Neural cell (in vitro differentiated cells): ENCODE results near the gene RGS6. TPM values are rescaled to one million over a fixed set of nuclear protein-coding genes. Genes with fewer than 3 reads are reported as not detected.

ENCODE experiments used
- H2AFZ ChIP-seq: fragments of 200-600, 300-800 bp; sonication (generic), shearing (Covaris generic); 2 replicates; pipeline ENCODE4 v1.6.0; 2014; ENCODE audit warnings: low read depth, mild to moderate bottlenecking, antibody characterized with exemption, low read length, moderate library complexity
- H3F3A ChIP-seq: fragments of 200-600 bp; shearing (Covaris generic); 2 replicates; pipeline ENCODE4 v1.6.1; 2016; ENCODE audit warnings: mild to moderate bottlenecking, moderate library complexity, mixed read lengths, antibody characterized with exemption, low read length; ENCODE audit not compliant: insufficient read depth, poor library complexity, severe bottlenecking
- H3K27ac ChIP-seq: fragments of 200-600, 300-800 bp; sonication (generic), shearing (Covaris generic); 2 replicates; pipeline ENCODE4 v1.5.1; 2014; ENCODE audit warnings: mild to moderate bottlenecking, low read length, moderate library complexity
- H3K27me3 ChIP-seq: fragments of 300-800, 200-600 bp; sonication (generic), shearing (Covaris generic); 2 replicates; pipeline ENCODE4 v1.6.0; 2014; ENCODE audit warnings: mild to moderate bottlenecking, low read depth, low read length, moderate library complexity; ENCODE audit not compliant: insufficient read depth
- H3K36me3 ChIP-seq: fragments of 300-800, 200-600 bp; sonication (generic), shearing (Covaris generic); 2 replicates; pipeline ENCODE4 v1.5.1; 2014; ENCODE audit warnings: mild to moderate bottlenecking, antibody characterized with exemption, low read length, moderate library complexity; ENCODE audit not compliant: insufficient read depth
- H3K4me2 ChIP-seq: fragments of 300-800, 200-600 bp; sonication (generic), shearing (Covaris generic); 2 replicates; pipeline ENCODE4 v1.6.0; 2014; ENCODE audit warnings: mild to moderate bottlenecking, low read length
- H3K4me3 ChIP-seq: fragments of 300-800, 200-600 bp; sonication (generic), shearing (Covaris generic); 2 replicates; pipeline ENCODE4 v1.5.1; 2014; ENCODE audit warnings: mild to moderate bottlenecking, low read length, moderate library complexity
- H3K79me2 ChIP-seq: fragments of 200-600 bp; shearing (Covaris generic); replicated peaks from 2 replicates; pipeline ENCODE4 v1.6.0; 2014; ENCODE audit warnings: mild to moderate bottlenecking, low read length, moderate library complexity; ENCODE audit not compliant: insufficient read depth
- H3K9ac ChIP-seq: fragments of 300-800, 200-600 bp; sonication (generic), shearing (Covaris generic); 2 replicates; pipeline ENCODE4 v1.6.1; 2016; ENCODE audit warnings: mild to moderate bottlenecking, low read length, mixed read lengths
- H3K9me2 ChIP-seq: fragments of 200-600 bp; shearing (Covaris generic); 2 replicates; pipeline ENCODE4 v1.6.1; 2016; ENCODE audit warnings: mild to moderate bottlenecking, low read length, mixed read lengths; ENCODE audit not compliant: insufficient read depth
- H3K9me3 ChIP-seq: fragments of 200-600, 300-800 bp; sonication (generic), shearing (Covaris generic); 2 replicates; pipeline ENCODE4 v1.6.1; 2016; ENCODE audit warnings: mild to moderate bottlenecking, mixed run types, low read length, moderate library complexity, mixed read lengths
- H4K20me1 ChIP-seq: fragments of 200-600 bp; shearing (Covaris generic); 2 replicates; pipeline ENCODE4 v1.6.1; 2016; ENCODE audit warnings: mild to moderate bottlenecking, mixed run types; ENCODE audit not compliant: insufficient read depth
- EP300 ChIP-seq: fragments of 450-650 bp; conservative IDR thresholded peaks from 2 replicates; pipeline ENCODE4 v1.6.1; 2014; ENCODE audit warnings: antibody characterized with exemption, mild to moderate bottlenecking, moderate library complexity; ENCODE audit not compliant: poor library complexity, severe bottlenecking
- EZH2 ChIP-seq: fragments of 200-600, 300-800 bp; shearing (Covaris generic), sonication (generic); IDR thresholded peaks from 2 replicates; pipeline ENCODE4 v1.6.1; 2014; ENCODE audit warnings: antibody characterized with exemption, low read length, borderline replicate concordance, mild to moderate bottlenecking; ENCODE audit not compliant: insufficient read depth, poor library complexity, severe bottlenecking
- MXI1 ChIP-seq: fragments of 450-650 bp; conservative IDR thresholded peaks from 2 replicates; pipeline ENCODE4 v1.6.1; 2014; ENCODE audit warnings: antibody characterized with exemption, mild to moderate bottlenecking; ENCODE audit not compliant: poor library complexity, severe bottlenecking
- POLR2AphosphoS5 ChIP-seq: IDR thresholded peaks from 2 replicates; pipeline ENCODE4 v1.6.1; 2012
- RAD21 ChIP-seq: fragments of 450-650 bp; conservative IDR thresholded peaks from 2 replicates; pipeline ENCODE4 v1.6.1; 2014; ENCODE audit warnings: antibody characterized with exemption, mild to moderate bottlenecking, moderate library complexity
- SMC3 ChIP-seq: fragments of 450-650 bp; conservative IDR thresholded peaks from 2 replicates; pipeline ENCODE4 v1.6.1; 2014; ENCODE audit warnings: antibody characterized with exemption, mild to moderate bottlenecking, moderate library complexity; ENCODE audit not compliant: poor library complexity
- TAF1 ChIP-seq: IDR thresholded peaks from 2 replicates; pipeline ENCODE4 v1.6.1; 2012; ENCODE audit warnings: low read depth
- polyA plus RNA-seq: library from polyadenylated mRNA; depleted of rRNA; stranded (reverse); fragments of >200 nt; gene quantifications from 2 replicates; pipeline ENCODE4 v1.2.3, GENCODE V29; 2014
- TF ChIP-seq, protein P1 (sequence below): fragments of 450-650 bp; IDR thresholded peaks from 2 replicates; pipeline ENCODE4 v1.5.1; 2014; ENCODE audit warnings: antibody characterized with exemption, mild to moderate bottlenecking, moderate library complexity; ENCODE audit not compliant: poor library complexity, severe bottlenecking
- TF ChIP-seq, protein P2 (sequence below): IDR thresholded peaks from 2 replicates; pipeline ENCODE4 v1.6.1; 2012; ENCODE audit warnings: borderline replicate concordance

Gene RGS6
- polyA plus RNA-seq, 1 donor from 2014 or later: 7.3 TPM

DNA sequence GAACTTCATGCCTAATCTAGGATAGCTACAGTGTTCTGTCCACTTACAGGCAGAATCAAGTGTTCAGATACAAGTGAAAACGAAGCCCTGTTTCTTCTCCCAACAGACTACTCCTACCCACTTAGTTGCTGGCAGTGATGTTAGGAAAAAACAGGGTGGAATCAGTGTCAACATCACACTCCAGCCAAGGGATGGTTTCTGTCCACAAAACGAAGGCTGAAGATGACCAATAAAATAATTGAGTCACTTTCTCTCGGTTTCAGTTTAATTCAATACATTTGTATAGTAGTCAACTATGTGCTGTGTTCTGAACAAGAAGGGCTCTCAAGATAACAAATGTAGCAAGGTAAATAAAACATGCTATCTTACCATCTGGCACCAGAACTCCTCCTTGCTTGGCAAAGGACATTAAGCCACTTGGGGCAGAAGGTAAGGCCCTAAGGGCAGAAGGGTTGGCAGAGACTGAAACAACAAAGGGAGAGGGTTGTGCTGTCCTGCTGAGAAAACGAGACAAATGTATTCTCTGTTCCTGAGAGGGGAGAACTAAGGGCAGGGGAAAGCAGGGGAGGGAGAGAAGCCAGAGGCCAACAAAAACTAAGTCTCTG is 568.1 kb downstream of the RGS6 start:
- Histone ChIP-seq H3K27me3 (no peaks in the 10 kb centered on the region), H2AFZ (no peak overlapping the region), H3K27ac (no peak overlapping the region), H3K36me3 (no peaks in the 10 kb centered on the region), H3K9ac (no peak overlapping the region), H3K79me2 (no peaks in the 10 kb centered on the region), H3F3A (no peaks in the 10 kb centered on the region), H3K9me2 (no peaks in the 10 kb centered on the region), H3K4me2 (no peak overlapping the region), H4K20me1 (no peaks in the 10 kb centered on the region), H3K9me3 (no peaks in the 10 kb centered on the region), H3K4me3 (no peak overlapping the region)
- no peak for TF ChIP-seq EP300
- TF ChIP-seq EZH2: no peak
- no peak for TF ChIP-seq POLR2AphosphoS5
- TF ChIP-seq, protein P1, sequence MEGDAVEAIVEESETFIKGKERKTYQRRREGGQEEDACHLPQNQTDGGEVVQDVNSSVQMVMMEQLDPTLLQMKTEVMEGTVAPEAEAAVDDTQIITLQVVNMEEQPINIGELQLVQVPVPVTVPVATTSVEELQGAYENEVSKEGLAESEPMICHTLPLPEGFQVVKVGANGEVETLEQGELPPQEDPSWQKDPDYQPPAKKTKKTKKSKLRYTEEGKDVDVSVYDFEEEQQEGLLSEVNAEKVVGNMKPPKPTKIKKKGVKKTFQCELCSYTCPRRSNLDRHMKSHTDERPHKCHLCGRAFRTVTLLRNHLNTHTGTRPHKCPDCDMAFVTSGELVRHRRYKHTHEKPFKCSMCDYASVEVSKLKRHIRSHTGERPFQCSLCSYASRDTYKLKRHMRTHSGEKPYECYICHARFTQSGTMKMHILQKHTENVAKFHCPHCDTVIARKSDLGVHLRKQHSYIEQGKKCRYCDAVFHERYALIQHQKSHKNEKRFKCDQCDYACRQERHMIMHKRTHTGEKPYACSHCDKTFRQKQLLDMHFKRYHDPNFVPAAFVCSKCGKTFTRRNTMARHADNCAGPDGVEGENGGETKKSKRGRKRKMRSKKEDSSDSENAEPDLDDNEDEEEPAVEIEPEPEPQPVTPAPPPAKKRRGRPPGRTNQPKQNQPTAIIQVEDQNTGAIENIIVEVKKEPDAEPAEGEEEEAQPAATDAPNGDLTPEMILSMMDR: no peak
- TF ChIP-seq, protein P2, sequence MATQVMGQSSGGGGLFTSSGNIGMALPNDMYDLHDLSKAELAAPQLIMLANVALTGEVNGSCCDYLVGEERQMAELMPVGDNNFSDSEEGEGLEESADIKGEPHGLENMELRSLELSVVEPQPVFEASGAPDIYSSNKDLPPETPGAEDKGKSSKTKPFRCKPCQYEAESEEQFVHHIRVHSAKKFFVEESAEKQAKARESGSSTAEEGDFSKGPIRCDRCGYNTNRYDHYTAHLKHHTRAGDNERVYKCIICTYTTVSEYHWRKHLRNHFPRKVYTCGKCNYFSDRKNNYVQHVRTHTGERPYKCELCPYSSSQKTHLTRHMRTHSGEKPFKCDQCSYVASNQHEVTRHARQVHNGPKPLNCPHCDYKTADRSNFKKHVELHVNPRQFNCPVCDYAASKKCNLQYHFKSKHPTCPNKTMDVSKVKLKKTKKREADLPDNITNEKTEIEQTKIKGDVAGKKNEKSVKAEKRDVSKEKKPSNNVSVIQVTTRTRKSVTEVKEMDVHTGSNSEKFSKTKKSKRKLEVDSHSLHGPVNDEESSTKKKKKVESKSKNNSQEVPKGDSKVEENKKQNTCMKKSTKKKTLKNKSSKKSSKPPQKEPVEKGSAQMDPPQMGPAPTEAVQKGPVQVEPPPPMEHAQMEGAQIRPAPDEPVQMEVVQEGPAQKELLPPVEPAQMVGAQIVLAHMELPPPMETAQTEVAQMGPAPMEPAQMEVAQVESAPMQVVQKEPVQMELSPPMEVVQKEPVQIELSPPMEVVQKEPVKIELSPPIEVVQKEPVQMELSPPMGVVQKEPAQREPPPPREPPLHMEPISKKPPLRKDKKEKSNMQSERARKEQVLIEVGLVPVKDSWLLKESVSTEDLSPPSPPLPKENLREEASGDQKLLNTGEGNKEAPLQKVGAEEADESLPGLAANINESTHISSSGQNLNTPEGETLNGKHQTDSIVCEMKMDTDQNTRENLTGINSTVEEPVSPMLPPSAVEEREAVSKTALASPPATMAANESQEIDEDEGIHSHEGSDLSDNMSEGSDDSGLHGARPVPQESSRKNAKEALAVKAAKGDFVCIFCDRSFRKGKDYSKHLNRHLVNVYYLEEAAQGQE: no peak
- TF ChIP-seq SMC3: no peak
- TF ChIP-seq RAD21: no peak
- TF ChIP-seq TAF1: no peak
- no peak for TF ChIP-seq MXI1

DNA sequence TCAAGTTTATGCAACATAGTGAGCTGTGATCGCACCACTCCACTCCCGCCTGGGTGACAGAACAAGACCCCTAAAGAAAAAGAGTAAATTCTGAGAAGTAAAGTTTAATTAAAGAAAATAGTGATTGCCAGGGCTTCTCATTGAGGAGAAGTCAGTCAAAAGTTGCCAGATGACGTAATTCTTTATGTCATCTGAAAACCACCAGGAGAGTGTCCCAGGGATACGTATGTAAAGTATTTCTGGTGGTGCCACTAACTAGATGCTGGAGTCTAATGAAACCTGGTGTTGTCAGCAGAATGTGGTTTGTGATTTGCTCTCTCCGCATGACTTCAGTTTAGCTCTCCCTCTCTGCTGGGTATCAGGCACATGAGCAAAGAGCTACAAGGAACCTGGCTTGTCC is 569.2 kb downstream of the RGS6 start:
- Histone ChIP-seq H3F3A (no peaks in the 10 kb centered on the region), H2AFZ (no peak overlapping the region), H4K20me1 (no peaks in the 10 kb centered on the region), H3K9me3 (no peaks in the 10 kb centered on the region), H3K27ac (no peak overlapping the region), H3K79me2 (no peaks in the 10 kb centered on the region), H3K4me3 (no peak overlapping the region), H3K4me2 (no peak overlapping the region), H3K9me2 (no peaks in the 10 kb centered on the region), H3K36me3 (no peaks in the 10 kb centered on the region), H3K9ac (no peak overlapping the region), H3K27me3 (no peaks in the 10 kb centered on the region)
- no peak for TF ChIP-seq EP300
- no peak for TF ChIP-seq TAF1
- no peak for TF ChIP-seq SMC3
- TF ChIP-seq EZH2: no peak
- no peak for TF ChIP-seq RAD21
- no peak for TF ChIP-seq MXI1
- no peak for TF ChIP-seq POLR2AphosphoS5
- TF ChIP-seq, protein P1: no peak
- TF ChIP-seq, protein P2: no peak
